CD4-positive, alpha-beta T cell treated with Interferon gamma for 1 hour (primary cell): ENCODE data around the gene ZSWIM3.
"Not testable (repeated sequence)": the region's sequence is repeated elsewhere in the genome, so short reads cannot be mapped to it uniquely, and the experiment has no call there.

ENCODE experiments used
- DNase-seq: peaks from one replicate; pipeline ENCODE4 v3.0.0-alpha.2; 2020

ZSWIM3 gene

DNA sequence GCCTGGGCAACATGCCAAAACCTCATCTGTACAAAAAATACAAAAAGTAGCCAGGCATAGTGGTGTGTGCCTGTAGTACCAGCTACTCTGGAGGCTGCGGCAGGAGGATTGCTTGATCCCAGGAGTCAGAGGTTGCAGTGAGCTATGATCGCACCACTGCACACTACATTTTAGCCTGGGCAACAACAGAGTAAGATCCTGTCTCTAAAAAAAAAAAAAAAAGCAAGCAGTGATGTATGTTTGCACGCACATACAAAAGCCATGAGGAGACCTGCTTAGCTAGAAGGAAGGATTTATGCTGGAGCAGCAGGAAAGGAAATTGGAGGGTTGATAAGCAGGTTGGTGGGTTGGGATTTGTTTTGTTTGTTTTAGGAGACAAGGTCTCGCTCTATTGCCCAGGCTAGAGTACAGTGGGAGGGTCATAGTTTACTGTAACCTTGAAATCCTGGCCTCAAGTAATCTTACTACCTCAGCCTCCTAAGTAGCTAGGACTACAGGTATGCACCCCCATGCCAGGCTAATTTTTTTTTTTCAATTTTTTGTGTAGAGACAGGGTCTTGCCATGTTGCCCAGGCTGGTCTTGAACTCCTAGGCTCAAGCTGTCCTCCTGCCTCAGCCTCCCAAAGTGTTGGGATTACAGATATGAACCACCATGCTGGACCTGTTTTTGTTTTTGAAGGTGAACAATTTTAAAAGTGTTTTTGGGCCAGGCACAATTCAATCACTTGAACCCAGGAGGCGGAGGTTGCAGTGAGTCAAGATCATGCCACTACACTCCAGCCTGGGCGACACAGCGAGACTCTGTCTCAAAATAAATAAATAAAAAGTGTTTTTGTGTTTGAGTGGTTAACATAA lies 4.0 kb downstream of the ZSWIM3 start:
- DNase-seq, result no peak

DNA sequence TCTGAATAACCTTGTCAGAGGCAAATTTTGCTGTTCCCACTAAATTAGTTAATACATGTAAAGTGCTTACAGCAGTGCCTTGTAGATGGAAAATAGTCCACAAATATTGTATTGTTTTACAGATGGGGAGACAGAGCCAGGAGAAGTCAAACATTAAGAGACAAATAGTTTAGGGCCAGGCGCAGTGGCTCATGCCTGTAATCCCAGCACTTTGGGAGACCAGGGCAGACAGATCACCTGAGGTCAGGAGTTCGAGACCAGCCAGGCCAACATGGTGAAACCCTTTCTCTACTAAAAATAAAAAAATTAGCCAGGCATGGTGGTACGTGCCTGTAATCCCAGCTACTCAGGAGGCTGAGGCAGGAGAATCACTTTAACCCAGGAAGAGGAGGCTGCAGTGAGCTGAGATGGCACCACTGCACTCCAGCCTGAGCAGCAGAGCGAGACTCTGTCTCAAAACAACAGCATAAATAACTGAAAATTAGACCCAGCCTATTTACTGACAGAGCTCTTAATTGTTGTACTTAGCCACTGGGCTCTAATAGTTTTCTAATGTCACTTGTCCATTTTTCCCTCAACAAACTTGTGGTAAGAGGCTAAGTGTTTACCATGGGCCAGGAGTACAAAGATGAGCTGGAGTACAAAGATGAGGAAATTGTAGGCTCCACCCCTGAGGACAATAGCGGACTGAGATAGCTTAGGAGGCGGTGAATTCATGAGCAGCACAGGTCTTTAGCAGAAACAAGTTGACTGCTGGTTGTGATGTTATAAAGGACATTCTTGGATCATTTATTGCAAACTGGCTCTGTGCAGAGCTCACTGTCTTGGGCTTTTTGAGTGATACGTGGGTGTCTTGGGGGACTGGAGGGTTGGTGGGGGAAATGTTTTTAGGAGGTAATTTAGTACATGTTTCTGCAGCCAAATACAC lies 6.4 kb downstream of the ZSWIM3 start:
- no peak for DNase-seq

DNA sequence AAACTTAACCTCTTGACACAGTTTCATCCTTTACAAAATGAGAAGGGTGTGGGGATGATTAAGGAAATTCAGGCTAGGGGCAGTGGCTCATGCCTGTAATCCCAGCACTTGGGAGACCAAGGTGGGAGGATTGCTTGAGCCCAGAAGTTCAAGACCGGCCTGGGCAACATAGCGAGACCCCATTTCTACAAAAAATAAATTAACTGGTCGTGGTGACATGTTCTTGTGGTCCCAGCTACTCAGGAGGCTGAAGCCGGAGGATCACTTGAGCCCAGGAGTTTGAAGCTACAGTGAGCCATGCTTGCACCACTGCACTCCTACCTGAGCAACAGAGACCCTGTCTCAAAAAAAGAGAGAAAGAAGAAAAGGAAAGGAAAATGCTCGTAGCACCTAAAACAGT lies 9.0 kb downstream of the ZSWIM3 start:
- DNase-seq, result no peak

DNA sequence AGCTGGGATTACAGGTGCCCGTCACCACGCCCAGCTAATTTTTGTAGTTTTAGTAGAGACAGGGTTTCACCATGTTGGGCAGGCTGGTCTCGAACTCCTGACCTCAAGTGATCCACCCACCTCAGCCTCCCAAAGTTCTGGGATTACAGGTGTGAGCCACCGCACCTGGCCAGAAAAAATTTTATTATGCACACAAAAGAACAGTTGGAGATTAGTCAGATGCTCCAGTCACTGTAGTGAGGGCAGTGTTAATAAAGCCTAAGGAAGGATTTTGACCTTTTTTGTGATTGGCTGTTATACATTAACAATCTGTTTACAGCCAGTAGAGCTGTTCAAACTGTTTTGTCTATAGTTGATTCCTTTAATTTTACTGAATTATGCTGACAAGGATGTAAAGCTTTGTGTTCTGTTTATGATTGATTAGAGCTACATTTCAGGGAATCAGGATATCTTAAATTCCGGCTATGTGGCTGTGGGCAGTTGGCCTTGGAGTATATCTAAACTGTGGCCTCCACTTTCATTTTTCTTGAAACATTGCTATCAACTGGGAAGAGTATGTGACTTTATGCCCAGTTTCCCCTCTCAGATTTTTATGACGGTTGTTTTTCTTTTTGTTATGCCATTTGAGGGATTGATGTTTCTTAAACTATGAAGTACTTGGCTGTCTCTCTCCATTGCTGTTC lies 9.9 kb downstream of the ZSWIM3 start:
- DNase-seq, result no peak

DNA sequence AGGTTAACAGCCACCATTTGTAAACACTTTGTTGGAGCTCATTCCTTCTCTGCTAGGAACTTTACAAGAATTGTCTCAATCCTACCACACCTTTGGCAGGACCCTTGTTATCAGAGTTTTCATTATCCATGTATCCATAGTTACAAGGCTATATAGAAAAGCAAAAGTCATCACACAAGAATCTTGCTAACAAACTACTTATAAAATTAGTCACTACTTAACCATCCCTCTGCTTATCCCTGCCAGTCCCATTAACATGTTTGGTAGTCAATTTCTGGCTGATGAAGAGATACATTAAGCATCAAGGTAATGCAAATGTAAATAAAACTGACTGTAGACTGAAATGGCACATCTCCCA lies 10.4 kb downstream of the ZSWIM3 start:
- no peak for DNase-seq

DNA sequence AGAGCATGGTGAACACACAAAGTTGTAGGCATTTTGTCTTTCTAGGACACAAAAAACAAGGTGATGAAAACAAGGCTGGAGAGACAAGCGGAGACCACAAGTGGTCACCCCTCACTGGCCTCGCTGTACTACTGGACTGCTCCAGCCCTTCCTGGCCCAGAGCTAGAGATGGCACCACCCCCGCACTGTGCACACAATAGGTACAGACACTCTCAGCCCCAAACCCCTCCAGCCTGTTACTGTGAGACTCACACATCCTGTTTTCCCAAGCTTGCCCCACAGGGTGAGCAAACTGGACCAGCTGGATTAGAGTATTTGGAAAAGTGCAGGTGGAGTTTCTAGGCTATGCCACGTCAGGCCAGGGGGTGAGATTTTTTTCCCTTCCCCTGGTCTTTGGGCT lies 15.2 kb downstream of the ZSWIM3 start:
- no peak for DNase-seq

DNA sequence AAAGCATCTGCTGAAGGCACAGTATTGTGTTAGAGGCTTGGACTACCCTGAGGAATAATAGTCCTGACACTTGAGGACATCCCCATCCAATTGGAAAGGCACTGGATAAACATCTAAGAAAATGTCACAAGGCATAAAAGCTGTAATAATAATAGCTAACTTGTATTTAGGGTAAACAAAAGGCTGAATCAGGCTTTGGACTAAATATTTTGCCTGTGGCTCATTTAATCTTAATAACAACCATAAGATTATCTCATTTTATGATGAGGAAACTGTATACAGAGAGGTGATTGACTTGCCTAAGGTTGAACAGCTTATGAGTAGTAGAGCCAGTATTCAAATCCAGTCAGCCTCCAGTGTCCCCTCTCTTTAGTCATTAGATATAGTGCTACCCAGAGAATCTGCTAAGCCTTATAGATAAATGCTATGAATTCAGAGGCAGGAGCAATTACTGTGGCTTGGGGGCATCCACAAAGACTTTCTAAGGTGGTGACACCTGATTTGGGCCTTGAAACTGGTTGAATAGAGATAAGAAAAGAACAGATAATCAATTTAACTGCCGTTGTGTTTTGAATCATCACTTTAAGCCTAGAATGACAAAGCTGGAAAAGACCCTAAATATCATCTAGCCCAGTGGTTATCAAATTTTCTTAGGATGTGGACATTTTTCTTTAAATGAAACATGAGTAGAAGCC lies 16.1 kb downstream of the ZSWIM3 start:
- no peak for DNase-seq

DNA sequence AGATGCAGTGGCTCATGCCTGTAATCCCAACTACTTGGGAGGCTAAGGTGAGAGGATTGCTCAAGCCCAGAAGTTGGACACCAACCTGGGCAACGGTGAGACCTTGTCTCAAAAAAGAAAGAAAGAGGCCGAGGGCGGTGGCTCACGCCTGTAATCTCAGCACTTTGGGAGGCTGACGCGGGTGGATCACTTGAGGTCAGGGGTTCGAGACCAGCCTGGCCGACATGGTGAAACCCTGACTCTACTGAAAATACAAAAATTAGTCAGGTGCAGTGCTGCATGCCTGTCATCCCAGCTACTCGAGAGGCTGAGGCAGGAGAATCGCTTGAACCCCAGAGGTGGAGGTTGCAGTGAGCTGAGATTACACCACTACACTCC lies 16.7 kb downstream of the ZSWIM3 start:
- not testable (repeated sequence) for DNase-seq

DNA sequence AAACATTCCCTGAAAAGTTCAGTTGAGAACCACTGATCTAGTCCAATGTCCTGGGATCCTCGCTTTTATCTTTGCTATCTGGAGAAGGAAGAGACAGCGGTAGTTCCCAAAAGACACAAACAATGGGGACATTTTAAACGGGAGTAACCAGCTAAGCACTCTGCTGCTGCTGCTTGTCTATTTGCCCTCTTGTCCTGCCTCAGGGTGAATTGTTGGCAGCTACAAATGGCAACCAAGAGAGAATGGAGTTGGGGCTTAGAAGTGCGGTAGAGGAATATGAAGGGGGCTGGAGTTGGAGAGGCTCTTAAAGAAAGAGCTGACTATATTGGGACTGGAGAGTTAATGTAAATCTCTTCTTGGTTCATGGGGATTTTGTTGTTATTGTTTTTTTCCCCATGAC lies 17.2 kb downstream of the ZSWIM3 start:
- no peak for DNase-seq

DNA sequence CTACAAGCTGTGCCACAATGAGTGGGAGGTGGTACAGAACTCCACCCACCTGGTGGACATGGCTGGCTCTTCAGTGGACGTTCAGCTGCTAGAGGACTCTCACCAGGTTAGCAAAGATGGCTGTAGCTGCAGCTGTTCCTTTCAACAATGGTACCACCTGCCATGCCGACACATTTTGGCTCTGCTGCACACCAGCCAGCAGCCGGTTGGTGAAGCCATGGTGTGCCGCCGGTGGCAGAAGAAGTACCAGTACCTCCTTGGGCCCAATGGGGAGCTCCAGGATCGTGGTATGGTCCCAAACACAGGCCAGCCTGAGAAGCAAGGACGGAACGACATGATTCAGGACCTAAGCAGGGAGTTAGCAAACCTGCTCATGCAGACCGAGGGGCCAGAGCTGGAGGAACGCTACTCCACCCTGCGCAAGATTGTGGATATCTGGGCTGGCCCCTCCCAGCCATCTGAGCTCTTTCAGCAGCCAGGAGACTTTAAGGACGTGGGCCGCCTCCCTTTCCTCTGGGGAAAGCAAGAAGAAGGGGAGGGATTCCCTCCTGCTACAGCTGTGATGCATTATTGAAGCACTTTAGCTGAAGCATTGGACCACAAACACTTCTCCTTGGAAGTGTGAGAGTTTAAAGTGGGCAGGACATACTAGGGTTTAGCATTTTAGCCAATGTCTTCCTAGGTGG lies 20.8 kb downstream of the ZSWIM3 start:
- no peak for DNase-seq

DNA sequence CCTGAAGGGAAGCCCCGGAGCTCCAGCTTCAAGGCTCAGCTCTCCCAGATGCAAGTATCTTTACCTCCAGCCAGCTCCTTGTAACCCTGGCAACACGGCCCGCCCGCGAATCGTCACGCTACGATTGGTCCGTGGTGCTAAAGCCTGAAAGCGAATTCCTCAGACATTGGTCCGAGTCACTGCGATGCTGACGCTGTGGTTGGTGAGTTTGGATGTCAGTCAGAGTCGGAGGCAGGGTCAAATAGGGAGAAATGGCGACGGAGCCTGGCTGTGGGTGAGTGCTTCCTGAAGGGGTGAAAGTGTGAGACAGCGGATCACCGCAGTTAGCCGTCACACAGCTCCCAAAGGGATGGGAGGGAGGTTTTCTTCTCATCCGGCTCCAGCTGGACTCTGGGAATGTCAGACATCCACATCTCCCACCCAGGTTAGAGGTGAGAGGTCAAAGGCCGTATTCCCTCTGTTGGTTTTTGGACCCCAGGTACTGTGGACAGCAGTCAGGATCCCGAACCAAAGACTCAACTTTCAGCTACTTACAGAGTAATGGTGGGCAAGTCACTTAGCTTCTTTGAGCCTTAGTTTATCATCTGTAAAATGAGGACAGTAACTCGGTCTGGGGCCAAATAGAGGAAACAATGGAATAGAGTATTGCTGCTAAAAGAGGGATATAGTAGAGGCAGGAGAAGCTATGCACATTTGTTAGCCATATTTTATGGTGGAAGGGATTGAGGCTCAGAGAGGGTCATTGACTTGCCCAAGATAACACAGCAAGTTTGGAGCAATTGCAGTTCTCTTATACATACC lies 23.8 kb downstream of the ZSWIM3 start, which contains the start of gene ZSWIM1:
Gene ZSWIM1, plus strand, starts transcription at position 240 of the 801 bp plus-strand sequence. CDS start 1,366 bp downstream, outside the sequence.
- DNase-seq, result peak; percentile 97

DNA sequence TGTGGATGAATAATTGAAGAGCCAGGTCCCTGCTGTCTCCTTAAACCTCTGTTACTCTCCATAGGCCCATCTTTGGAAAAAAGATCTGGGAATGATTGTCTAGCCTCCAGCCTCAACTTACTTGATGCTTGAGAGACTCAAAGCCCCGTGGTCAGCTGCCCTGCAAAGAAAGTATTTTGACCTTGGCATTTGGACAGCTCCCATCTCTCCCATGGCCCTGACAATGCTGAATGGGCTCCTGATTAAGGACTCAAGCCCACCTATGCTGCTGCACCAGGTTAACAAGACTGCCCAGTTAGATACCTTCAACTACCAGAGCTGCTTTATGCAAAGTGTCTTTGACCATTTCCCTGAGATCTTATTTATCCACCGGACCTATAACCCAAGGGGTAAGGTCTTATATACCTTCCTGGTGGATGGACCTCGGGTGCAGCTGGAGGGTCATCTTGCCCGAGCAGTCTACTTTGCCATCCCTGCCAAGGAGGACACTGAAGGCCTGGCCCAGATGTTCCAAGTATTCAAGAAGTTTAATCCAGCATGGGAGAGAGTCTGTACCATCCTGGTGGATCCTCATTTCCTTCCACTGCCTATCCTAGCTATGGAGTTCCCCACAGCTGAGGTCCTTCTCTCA lies 25.2 kb downstream of the ZSWIM3 start:
- no peak for DNase-seq

DNA sequence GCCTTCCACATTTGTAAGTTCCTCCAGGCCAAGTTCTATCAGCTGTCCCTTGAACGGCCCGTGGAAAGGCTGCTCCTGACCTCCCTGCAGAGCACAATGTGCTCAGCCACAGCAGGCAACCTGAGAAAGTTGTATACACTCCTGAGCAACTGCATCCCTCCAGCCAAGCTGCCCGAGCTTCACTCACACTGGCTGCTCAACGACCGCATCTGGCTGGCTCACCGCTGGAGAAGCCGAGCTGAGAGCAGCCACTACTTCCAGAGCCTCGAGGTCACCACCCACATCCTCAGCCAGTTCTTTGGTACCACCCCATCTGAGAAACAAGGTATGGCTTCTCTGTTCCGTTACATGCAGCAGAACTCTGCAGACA lies 25.7 kb downstream of the ZSWIM3 start:
- DNase-seq, result no peak

DNA sequence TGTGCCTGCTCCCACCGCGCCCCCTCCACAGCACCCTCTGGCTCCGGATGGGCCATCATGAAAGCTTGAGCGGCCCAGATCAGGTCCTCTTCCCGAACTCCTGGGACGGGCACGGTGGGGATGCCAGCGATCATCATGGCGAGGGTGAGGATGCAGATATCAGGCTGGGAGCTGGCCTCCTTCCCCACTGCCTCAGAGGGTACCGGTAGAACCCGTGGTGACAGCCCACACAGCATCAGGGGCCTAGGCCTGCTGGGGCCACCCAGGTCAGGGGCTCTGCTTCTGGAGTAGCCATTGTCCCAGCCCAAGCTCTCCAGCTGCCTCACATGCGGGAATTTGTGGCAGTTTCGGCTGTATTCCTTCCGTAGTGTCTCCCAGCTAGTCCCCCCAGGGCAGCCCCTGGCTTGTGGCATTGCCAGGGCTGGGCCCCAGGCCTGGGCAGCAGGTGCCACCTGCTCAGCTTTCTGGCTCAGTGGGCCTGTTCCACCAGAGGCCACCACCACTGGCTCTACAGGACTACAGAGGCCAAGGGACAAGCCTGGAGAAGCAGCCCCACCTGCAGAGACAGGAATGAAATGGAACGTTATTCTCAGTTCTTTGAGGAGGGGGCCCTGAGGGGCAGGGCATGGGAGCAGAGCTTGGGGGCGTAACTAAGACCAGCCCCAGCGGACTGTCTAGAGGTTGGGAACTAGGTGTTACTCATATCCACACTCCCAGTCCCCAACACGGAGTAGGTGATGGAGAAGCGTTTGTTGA lies 29.4 kb downstream of the ZSWIM3 start:
- no peak for DNase-seq

DNA sequence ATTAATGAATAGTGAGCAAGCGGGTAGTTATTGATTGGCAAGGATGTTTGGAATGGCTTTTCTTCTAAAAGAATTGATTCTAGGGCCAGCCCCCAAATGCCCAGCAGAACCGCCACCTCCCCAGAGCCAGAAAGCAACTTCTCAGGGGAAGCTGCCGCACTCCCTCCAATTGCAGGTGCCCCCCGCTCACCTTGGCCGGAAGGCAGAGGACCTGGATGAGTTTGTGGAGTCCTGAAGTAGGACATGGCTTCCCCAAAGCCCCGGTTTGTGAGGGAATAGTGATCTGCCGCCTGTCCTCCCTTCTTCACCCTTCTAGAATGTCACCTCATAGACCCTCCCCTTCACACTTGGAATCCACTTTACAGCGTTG lies 29.9 kb downstream of the ZSWIM3 start, which contains the start of gene SPATA25:
Gene SPATA25, minus strand, starts transcription at position 277 of the 370 bp plus-strand sequence. Its CDS starts 32 bp downstream, at position 245.
- no peak for DNase-seq

DNA sequence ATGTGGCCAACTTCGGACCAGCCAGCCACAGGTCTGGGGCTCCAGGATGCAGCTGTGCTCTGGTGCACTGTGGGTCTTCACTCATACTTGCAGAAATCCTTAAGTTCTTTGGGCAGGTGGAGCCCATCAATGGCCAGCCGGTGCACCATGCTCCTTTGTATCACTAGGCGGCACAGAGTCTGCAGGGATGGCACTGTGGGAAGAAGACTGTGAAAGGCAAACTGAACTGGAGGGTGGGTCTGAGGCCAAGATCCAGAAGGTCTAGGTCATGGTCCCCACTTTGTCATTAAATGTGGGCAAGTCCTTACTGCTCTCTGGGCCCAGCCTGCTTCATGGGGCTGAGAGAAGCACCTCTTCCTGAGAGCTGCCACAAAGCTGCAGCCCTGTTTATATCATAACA lies 31.3 kb downstream of the ZSWIM3 start:
- no peak for DNase-seq

DNA sequence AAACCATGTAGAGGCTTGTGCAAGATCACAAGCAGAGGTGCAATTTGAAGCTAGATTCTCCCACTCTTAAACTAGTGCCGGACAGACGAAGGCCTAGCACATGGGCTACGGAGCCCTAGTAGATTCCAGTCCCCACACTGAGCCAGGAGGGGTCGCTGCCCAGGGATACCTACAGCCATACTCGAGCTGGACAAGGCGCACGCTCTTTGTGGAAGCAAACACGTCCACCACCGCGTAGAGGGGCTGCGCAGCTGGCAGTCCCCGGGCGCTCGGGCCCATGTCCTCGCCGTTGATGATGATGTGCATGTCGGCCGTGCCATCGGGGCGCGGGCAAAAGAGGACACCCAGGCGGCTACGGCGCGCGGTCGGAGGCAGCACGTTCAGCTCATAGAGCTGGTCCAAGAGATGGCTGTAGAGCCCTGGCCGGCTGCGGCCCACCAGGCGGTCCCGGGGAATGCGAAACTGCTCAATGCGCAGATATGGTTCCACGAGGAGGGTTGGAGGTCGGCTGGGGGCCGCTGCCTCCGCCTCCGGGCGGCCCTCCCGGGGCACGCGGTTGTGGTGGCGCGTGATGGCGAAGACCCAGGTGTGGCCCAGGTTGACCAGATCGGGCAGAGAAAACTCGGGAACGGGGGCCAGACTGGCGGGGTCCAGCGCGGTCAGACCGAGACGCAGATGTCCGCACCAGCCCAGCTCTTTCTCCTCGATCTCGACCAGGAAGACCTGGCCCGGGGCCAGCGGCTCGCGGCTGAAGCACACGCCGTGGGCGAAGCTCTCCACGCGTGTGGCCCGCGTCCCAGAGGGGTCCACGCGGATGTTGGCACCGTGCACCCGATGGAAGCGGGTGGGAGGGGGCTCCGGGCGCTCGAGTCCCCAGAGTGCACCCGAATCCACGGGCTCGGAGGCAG lies 32.9 kb downstream of the ZSWIM3 start:
- peak; percentile 64 for DNase-seq
